GM19395 (cell line): ENCODE data around the gene PCDH1.
"Not testable (repeated sequence)": the region's sequence is repeated elsewhere in the genome, so short reads cannot be mapped to it uniquely, and the experiment has no call there.

Experiments
- ATAC-seq: cut with Tn5 transposase; IDR thresholded peaks from one replicate; pipeline ENCODE4 v1.9.1; 2021; ENCODE audit warnings: mild to moderate bottlenecking, moderate library complexity; ENCODE audit not compliant: unreplicated experiment

Gene PCDH1

GRCh38 chr5:141902015-141902814 lies 24.0 kb upstream of the PCDH1 start:
- ATAC-seq = no peak

DNA sequence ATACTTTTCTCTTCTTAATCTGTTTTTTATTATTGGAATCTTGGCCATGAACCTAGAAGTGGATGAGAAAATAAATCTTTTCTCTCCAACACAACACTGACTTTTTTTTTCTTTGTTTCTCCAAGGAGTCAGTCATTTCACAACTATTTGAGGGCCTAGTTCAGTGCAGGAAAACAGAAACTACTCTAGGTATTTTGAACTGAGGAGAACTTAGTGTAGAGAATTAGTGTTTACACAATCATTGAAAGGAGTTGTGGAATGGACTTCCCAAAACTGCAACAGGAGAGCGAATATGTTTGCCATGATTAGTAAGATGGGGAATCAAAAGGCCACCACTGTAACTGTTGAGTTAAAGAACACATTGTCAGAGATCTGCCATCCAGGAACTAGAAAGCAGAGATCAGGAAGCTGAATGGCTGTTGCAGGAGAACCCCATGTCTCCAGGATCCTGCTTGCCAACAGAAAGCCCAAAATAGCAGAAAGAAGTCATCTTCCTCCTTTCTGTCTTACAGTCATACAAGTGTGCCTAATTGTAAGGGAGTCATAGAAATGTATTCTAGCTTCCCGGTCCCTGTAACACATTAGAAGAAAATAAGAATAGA lies 20.3 kb upstream of the PCDH1 start:
- no peak for ATAC-seq

DNA sequence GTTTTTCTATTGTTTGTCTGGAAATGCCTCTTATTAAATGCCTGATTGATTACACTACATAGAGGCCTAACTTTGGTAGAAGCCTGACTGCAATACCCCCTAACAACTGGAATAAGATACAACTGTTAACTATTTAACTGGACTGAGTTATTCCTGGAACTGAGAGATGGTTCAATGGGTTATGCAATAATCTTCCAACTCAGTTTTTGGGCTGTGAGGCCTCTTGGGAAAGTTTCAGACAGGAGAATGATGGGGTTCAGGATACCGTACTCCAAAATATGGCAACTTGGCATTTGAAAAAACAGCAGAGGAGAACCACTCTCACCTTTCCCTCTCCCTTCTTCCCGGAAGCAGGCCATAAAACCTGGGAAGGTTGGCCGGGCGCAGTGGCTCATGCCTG lies 19.2 kb upstream of the PCDH1 start:
- ATAC-seq = no peak

- ATAC-seq = not testable (repeated sequence)
Measured at GRCh38 chr5:141890429-141890828, 12.2 kb upstream of the PCDH1 start.

GRCh38 chr5:141889282-141889871 lies 11.2 kb upstream of the PCDH1 start:
- no peak for ATAC-seq

DNA sequence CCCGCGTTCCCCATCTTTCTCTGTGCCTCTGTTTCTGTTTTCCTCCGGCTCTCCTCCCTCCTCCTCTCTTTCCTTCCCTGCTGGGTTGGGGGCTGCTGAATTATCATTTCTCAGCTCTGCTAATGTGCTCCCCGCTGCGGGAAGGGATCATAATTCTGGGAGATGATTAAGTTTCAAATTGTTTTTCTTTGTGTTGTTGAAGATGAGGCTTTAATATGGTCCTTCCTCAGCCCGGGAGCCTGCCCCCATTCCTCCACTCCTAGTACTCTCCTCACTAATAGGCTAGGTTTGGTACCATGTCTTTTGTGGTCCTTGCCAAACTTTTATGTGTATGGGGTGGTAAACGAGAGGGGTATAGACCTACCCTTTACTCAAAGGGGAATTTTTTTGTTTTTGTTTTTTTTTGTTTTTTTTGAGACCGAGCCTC lies 5.7 kb upstream of the PCDH1 start:
- ATAC-seq = no peak

GRCh38 chr5:141883184-141883891 lies 5.1 kb upstream of the PCDH1 start:
- no peak for ATAC-seq

- no peak for ATAC-seq
Measured at GRCh38 chr5:141882594-141883183, 4.5 kb upstream of the PCDH1 start.

DNA sequence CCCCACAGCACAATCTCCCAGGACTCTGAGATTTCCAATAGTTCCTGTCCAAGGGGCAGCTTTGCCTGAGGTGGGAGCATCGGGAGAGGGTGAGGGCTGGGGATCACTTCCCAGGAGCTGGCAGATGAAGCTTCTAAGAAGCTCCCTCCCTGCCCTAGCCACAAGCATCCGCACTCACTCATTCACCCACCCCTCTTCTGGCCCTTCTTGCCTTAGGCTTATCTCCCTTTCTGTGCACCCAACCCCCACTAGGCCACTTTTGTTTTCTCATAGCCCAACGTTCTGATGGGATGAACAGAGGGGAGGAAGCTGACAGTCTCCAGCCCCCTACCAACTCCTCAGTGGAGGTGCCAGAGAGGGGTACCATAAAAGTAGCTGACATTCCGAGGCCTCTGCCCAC lies 3.7 kb upstream of the PCDH1 start:
- no peak for ATAC-seq

- ATAC-seq = no peak
Measured at GRCh38 chr5:141880961-141881801, 3.0 kb upstream of the PCDH1 start.

DNA sequence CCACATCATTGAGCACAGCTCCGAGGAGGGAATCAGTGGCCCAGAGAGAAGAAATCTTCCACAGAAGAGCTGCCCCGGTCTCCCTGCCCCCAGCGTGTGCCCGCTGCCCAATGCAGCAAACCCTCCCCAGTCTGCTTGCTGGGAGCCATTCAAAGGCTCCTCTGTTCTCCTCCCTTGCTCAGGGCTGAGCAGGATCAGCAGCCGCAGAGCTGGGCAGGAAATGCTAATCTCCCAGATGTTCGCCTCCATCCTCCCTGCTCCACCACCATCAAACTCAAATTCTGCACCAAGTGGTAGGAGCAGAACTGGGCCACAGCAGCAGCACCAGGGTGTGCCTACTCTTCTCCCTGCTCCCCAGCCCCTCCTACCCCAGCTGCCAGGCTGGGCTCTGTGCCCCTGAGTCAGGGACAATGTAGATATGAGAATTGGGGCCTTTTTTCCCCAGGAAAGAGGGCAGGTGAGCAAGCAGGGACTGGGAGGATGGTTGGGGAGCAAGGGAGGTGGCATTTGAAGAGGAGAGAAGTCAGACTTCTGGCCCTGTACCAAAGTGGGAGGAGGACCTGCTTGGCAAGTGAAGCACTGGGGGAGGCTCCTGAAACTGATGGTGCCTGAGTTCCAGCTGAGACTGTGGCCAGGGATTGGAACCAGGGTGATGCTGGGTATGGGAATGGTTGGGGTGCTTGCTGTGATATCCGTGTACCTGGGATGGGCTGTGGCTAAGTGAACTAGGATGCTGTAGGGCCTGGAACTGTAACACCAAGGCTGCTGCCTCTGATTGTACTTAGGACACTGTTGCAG lies 1.9 kb upstream of the PCDH1 start:
- ATAC-seq = no peak

DNA sequence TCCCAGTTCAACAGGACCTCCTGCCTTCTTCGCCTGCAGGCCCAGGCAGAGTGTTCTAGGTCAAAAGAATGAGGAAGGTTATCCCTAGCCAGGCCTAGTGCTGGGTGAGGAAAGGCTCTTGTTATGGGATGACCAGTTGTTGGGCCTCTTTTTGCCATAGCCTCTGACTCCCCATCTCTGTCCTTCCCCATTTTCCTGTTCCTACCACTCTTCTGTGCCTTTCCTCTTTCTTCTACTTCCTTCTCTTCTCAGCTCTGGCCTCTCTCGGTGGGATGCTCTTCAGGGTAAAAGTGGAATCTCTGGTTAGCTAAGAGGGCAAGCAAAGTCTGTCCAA lies 1.2 kb upstream of the PCDH1 start:
- no peak for ATAC-seq

DNA sequence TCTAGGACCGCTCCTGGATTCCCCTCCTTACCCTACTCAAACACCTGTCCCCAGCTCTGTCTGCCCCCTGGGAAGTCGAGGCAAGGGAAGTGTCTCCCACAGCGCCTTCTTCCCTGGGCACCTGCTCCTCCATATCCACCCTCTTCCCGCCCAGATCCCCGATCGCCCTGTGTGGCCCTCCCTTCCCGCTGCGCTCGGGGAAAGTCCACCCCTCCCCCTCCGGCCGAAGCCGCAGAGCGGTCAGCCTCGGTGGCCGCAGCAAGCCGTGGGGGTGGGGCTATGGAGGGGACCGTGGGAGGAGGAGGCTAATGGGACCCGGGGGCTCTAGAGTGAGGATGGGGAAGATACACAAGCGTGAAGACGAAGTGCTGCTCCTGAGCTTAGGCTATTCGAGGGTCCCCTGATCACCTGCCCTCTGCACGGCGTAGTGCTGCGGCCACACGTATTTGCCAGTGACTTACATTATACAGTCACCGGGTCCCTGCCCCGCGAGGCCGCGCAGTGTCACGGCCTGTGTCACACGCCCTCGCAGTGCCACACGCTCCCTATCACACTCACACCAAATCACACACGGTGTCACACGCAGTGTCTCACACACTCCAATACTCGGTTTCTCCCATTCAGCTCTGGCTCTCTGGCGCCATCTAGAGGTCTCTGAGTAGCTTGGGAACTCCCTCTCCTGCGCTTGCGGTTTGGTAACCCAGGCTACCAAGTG lies 658 bp upstream of the PCDH1 start:
- peak; percentile 87 for ATAC-seq

DNA sequence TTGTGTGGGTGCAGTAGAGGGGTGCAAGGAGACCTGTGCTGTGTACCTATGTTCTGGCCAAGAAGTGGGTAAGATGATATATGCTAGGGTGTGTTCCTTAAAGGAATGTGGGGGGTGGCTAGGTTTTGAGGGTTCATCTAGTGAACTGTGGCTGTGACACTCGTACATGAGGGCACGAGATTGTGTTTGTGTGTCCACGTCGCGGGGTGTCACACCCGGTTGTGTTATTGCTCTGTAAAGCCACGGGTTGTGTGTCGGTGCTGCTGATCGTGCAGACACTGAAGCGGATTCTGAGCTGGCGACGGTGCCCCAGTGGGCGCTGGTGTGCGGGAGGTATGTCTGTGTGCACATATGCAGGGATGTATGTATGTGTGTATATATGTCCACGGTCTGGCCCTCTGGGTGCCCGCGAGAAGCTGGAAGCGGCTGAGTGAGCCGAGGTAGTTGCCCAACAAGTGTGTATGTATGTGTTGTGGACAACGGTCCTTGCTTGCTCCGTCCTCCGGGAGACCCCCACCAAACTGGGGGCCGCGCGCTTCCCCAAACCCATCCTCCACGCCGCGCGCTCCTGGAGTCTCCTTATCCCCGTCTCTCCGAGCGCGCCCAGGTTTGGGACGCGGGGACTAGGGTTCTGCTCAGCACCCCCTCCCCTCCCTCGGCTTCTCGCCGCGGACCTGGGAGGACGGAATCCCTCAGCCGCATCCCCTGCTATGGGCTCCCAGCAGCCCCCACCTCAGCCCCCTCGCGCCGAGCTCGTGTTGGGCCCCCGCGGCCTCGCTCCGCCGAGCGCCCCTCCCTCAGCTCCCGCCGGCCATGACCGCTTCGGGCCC lies 639 bp downstream of the PCDH1 start:
- no peak for ATAC-seq

DNA sequence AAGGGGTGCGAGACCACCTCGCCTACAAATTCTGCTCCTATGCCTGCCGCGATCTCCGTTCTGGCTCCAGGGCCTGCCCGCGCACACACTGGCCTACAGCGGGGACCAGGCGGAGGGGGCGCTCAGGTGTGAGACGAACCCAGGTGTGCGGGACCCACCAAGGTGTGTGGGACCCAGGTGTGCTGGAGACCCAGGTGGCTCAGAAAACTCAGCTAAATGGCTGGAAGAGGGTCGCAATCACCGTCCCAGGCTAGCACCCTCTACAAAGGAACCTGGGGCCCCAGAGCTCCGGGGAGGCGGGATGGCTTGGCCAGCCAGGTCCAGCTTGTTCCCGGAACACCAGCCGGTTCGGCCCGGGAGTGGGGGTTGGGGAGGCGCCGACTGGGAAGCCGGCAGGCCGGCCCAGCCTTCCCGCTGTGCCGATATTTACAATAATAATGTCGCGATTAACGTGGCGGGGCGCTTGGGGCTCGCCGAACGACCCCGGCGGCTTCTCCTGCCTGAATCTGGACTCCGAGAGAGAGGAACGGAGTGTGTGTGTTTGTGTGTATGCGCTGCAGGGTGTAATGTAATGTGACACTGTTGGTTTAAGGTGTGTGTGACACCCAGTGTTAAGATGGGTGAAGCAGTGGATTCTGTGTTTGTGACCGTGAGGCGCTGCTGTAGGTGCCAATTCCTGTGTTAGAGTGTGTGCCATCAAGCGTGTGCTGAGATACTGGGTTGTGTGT lies 1.4 kb downstream of the PCDH1 start:
- no peak for ATAC-seq

DNA sequence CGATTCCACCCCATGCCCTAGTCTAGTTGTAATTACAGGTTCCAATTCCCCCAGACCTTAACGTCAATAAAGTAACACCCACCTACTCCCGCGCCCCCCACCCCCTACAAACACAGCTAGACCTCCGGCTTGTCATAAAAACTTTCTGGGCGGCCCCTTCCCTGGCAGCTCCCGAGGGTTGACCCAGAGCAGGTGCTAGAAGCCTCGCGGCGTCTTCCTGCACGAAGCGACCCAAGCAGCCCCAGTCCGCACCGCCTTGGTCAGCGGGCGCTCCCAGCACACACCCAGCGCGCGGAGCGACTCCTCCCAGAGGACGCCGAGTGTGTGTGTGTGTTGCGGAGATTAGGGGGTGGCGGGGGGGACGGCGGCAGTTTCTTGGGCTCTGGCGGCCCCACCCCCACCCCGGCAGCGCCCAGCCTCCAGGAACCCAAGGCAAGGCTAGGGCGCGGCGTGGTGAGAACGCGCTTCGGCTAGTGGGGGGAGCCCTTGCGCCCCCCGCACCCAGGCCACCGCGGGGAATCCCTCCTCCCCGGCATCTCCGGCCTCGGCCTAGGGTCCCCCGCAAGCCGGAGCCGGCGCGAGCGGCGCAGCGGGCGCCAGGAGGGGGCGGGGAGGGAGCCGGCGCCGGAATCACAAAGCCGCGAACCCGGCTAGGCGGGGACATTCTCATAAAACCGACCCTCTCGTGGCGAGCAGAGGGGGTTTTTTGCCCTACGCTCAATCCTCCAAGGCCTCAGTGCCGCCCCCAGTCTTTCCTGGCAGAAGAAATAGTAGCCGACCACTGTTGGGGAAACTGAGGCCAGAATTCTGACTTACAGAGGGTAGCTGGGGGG lies 2.2 kb downstream of the PCDH1 start:
- no peak for ATAC-seq
